Lower leg skin (tissue), 4 donors: ENCODE measurements around the gene PDE9A. TPM values are rescaled to one million over a fixed set of nuclear protein-coding genes. Genes with fewer than 3 reads are reported as not detected.

Source experiments
- DNase-seq, 2 donors: peaks; one replicate each; pipeline ENCODE4 v3.0.0-alpha.2; 2019; ENCODE audit warnings: low spot score in 2 of 2
- H3K4me3 ChIP-seq: fragments of 200-600 bp; sonication (generic); 2 replicates; pipeline ENCODE4 v1.5.1; 2017; ENCODE audit warnings: mild to moderate bottlenecking, low read depth; ENCODE audit not compliant: poor library complexity, severe bottlenecking
- CTCF ChIP-seq, 3 donors: fragments of 450-650 bp; IDR thresholded peaks; one replicate each; pipeline ENCODE4 v1.5.1; 2016; ENCODE audit warnings: antibody characterized with exemption in 3 of 3, mild to moderate bottlenecking in 3 of 3, moderate library complexity in 2 of 3
- POLR2A ChIP-seq, 2 donors: fragments of 450-650 bp; IDR thresholded peaks; one replicate each; pipeline ENCODE4 v1.6.1; 2016 to 2017; ENCODE audit warnings: antibody characterized with exemption in 2 of 2, mild to moderate bottlenecking in 1 of 2, moderate library complexity in 1 of 2
- WGBS, 2 donors: methylation state at CpG; one replicate each; pipeline ENCODE4 v1.1.5; 2018; 5-methylcytosine and 5-hydroxymethylcytosine counted together
- intact Hi-C: fragments of 100-400 bp; cut with DNase I; formaldehyde crosslinking; loops from one replicate; pipeline ENCODE4 v1.15.0; 2023; ENCODE audit warnings: low total_unique reads
- total RNA-seq, 4 donors: library from RNA; depleted of rRNA; stranded (reverse); fragments of >200 nt; gene quantifications; one replicate each; pipeline ENCODE4 v1.1.0, GENCODE V29; 2016

Gene PDE9A
- total RNA-seq, 4 donors from 2014 or later, result 2.1 to 16.3 (median 9.0) TPM

- 48 to 51% methylated on average over 10 of the region's 10 CpGs for WGBS, 2 donors
- no peak for DNase-seq
- TF ChIP-seq POLR2A (IDR thresholded peaks at IDR 0.05) (no peak), CTCF (IDR thresholded peaks at IDR 0.05) (no peak)
- no peak overlapping the region for H3K4me3 ChIP-seq
- intact Hi-C loops, result no loop called here
Measured at GRCh38 chr21:42636520-42637266, 16.7 kb upstream of the PDE9A start.

DNA sequence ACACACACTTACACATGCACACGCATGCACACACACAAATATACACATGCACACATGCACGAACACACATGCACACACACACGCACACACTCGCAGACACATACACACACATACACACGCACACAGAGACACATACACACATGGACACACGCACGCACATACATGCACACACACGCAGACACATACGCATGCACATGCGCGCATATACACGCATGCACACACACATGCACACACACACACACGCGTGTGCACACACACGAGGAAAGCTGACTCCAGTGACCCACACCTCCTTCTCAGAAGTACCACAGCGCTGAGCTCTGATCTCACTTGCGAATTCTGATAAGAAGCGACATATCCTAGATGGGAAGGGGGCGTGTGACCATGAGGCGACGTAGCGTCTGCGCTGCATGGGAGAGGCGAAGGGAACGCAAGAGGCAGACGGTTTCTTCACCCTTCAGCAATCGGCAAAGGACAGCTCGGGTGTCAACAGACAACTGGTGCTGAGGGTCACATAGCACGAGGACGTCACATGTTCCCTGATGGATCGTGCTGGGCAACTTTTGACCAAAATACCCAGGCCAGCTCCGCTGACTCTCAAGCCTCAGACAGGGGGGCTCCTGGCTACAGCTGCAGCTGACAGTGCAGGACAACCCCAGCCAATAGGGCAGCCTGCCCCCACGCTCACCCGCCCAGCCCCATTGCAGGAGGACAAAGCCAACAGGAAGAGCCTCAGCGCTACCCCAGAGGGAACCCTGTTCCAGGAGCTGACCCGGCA is 16.0 kb upstream of the PDE9A start:
- 83 to 87% methylated on average over 33 to 36 of the region's 36 CpGs for WGBS, 2 donors
- H3K4me3 ChIP-seq, result no peak overlapping the region
- TF ChIP-seq CTCF (IDR thresholded peaks at IDR 0.05) (no peak), POLR2A (IDR thresholded peaks at IDR 0.05) (no peak)
- intact Hi-C loops, result no loop called here
- no peak for DNase-seq

GRCh38 chr21:42638266-42638863 is 15.1 kb upstream of the PDE9A start:
- intact Hi-C loops, result no loop called here

DNA sequence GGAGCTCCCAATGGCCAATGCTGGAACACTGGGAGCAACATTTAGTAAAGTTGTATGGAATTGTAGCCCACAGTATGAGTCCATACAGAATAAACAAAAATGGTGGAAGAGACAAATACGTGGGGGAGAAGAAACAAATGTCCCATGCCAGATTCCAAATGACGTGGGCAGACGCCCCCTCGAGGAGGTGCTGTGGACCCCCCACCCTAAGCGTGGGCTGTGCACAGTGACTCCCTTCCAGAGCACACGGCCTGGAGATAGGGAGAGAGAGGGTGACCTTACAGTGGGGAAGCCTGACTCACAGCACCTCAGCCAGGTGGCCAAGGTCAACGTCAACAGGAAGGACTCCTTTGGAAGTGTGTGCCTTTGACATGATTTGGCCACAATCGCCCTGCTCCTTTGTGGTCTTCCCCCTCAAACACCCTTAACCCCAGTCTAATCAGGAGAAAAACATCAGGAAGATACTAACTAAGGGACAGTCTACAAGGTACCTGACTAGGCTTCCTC is 13.7 kb upstream of the PDE9A start:
- WGBS, 2 donors, result 85 to 87% methylated on average over 8 of the region's 8 CpGs
- no peak for DNase-seq
- H3K4me3 ChIP-seq, result no peak overlapping the region
- TF ChIP-seq POLR2A (IDR thresholded peaks at IDR 0.05) (no peak), CTCF (IDR thresholded peaks at IDR 0.05) (no peak)
- intact Hi-C loops, result no loop called here

More at GRCh38 chr21:42638266-42638863, 15.1 kb upstream of the PDE9A start:
- no peak for DNase-seq
- 55 to 59% methylated on average over 15 to 19 of the region's 19 CpGs for WGBS, 2 donors
- no peak overlapping the region for H3K4me3 ChIP-seq
- TF ChIP-seq CTCF (IDR thresholded peaks at IDR 0.05) (no peak), POLR2A (IDR thresholded peaks at IDR 0.05) (no peak)

GRCh38 chr21:42640486-42640885 is 12.9 kb upstream of the PDE9A start:
- no peak for DNase-seq
- TF ChIP-seq CTCF (IDR thresholded peaks at IDR 0.05) (no peak), POLR2A (IDR thresholded peaks at IDR 0.05) (no peak)
- H3K4me3 ChIP-seq, result no peak overlapping the region
- 23 to 25% methylated on average over 4 of the region's 4 CpGs for WGBS, 2 donors
- intact Hi-C loops, result no loop called here
